Smooth muscle cell of the umbilical artery (primary cell): Measurements from ENCODE around the gene CORT. TPM values are rescaled to one million over a fixed set of nuclear protein-coding genes. Genes with fewer than 3 reads are reported as not detected.

ENCODE experiments used
- total RNA-seq: library from RNA; depleted of rRNA; stranded (reverse); fragments of >200 nt; gene quantifications from 2 replicates; pipeline ENCODE4 v1.2.3, GENCODE V29; 2014

CORT gene
- total RNA-seq: 0.18 TPM in 1 of 2 replicates, not detected in the other

GRCh38 chr1:10449751-10450150 is at the start of gene CORT:
TSS of gene CORT (plus strand) at chr1:10450031. CDS start at chr1:10450224, 193 bp downstream.

GRCh38 chr1:10430216-10431069 is 19.4 kb upstream of the CORT start, which contains the start of gene CENPS:
TSS of gene CENPS (plus strand) at chr1:10430433. CDS start at chr1:10430518, 85 bp downstream.

GRCh38 chr1:10472220-10473144 is 22.7 kb downstream of the CORT start, which contains the start of gene DFFA:
TSS of gene DFFA (minus strand) at chr1:10472529. CDS start at chr1:10472458, 71 bp downstream.

GRCh38 chr1:10474613-10475507 is 25.0 kb downstream of the CORT start, which contains the start of gene PEX14:
TSS of gene PEX14 (plus strand) at chr1:10474950. CDS start at chr1:10474967, 17 bp downstream.

Other genes starting within 250 kb of the CORT start
- 32.7 and 52.7 TPM in 2 replicates for gene KIF1B, start 239.5 kb upstream of the CORT start, total RNA-seq
- gene PGD, start 51.0 kb upstream of the CORT start, total RNA-seq: 31.8 and 168 TPM in 2 replicates
- gene CENPS, start 19.6 kb upstream of the CORT start, total RNA-seq: 10.1 and 10.3 TPM in 2 replicates
- 36.8 and 48.4 TPM in 2 replicates for gene DFFA, start 22.5 kb downstream of the CORT start, total RNA-seq
- gene PEX14, start 24.9 kb downstream of the CORT start, total RNA-seq: 11.0 and 18.0 TPM in 2 replicates